HEK293 (cell line): ENCODE measurements around the gene WASHC3.

ENCODE experiments used
- BCL11A ChIP-seq: fragments of 450-650 bp; formaldehyde crosslinking; IDR thresholded peaks from 2 replicates; pipeline ENCODE4 v1.5.1; 2016; ENCODE audit warnings: low read depth, missing biosample characterization, missing genetic modification characterization
- GLI4 ChIP-seq: fragments of 450-650 bp; formaldehyde crosslinking; IDR thresholded peaks from 2 replicates; pipeline ENCODE4 v1.5.1; 2016; ENCODE audit warnings: missing biosample characterization, missing genetic modification characterization
- HOXA7 ChIP-seq: sonication (generic); formaldehyde crosslinking; IDR thresholded peaks from 2 replicates; pipeline ENCODE4 v1.8.1; 2022; ENCODE audit warnings: missing genetic modification reagents, borderline replicate concordance
- KLF1 ChIP-seq: fragments of 450-650 bp; formaldehyde crosslinking; IDR thresholded peaks from 2 replicates; pipeline ENCODE4 v1.5.1; 2016; ENCODE audit warnings: missing biosample characterization, missing genetic modification characterization
- SCRT1 ChIP-seq: fragments of 450-650 bp; formaldehyde crosslinking; IDR thresholded peaks from 2 replicates; pipeline ENCODE4 v1.5.1; 2016; ENCODE audit warnings: missing biosample characterization, missing genetic modification characterization, borderline replicate concordance
- SP2 ChIP-seq: fragments of 450-650 bp; formaldehyde crosslinking; IDR thresholded peaks from 2 replicates; pipeline ENCODE4 v1.5.1; 2016; ENCODE audit warnings: missing biosample characterization, missing genetic modification characterization
- SP3 ChIP-seq: fragments of 450-650 bp; formaldehyde crosslinking; IDR thresholded peaks from 2 replicates; pipeline ENCODE4 v1.5.1; 2016; ENCODE audit warnings: missing biosample characterization, missing genetic modification characterization
- ZBTB10 ChIP-seq: fragments of 450-650 bp; formaldehyde crosslinking; IDR thresholded peaks from 2 replicates; pipeline ENCODE4 v1.5.1; 2016; ENCODE audit warnings: missing biosample characterization, missing genetic modification characterization
- ZBTB48 ChIP-seq: fragments of 450-650 bp; formaldehyde crosslinking; IDR thresholded peaks from 2 replicates; pipeline ENCODE4 v1.5.1; 2016; ENCODE audit warnings: missing biosample characterization, missing genetic modification characterization
- ZBTB6 ChIP-seq: fragments of 450-650 bp; formaldehyde crosslinking; IDR thresholded peaks from 2 replicates; pipeline ENCODE4 v1.5.1; 2017; ENCODE audit warnings: missing biosample characterization, missing genetic modification characterization
- ZBTB7A ChIP-seq: fragments of 450-650 bp; formaldehyde crosslinking; IDR thresholded peaks from 2 replicates; pipeline ENCODE4 v1.5.1; 2016; ENCODE audit warnings: low read depth, missing biosample characterization, missing genetic modification characterization
- ZEB2 ChIP-seq: fragments of 450-650 bp; formaldehyde crosslinking; IDR thresholded peaks from 2 replicates; pipeline ENCODE4 v1.5.1; 2016; ENCODE audit warnings: missing biosample characterization, missing genetic modification characterization
- ZFP3 ChIP-seq: fragments of 450-650 bp; formaldehyde crosslinking; IDR thresholded peaks from 2 replicates; pipeline ENCODE4 v1.5.1; 2016; ENCODE audit warnings: low read depth, missing biosample characterization, missing genetic modification characterization
- ZNF2 ChIP-seq: fragments of 450-650 bp; formaldehyde crosslinking; IDR thresholded peaks from 2 replicates; pipeline ENCODE4 v1.5.1; 2016; ENCODE audit warnings: missing biosample characterization, missing genetic modification characterization
- ZNF341 ChIP-seq: fragments of 450-650 bp; formaldehyde crosslinking; IDR thresholded peaks from 2 replicates; pipeline ENCODE4; 2016; ENCODE audit warnings: low read depth, missing biosample characterization, missing genetic modification characterization
- ZNF423 ChIP-seq: fragments of 450-650 bp; formaldehyde crosslinking; IDR thresholded peaks from 2 replicates; pipeline ENCODE4 v1.5.1; 2016; ENCODE audit warnings: missing biosample characterization, missing genetic modification characterization
- ZNF449 ChIP-seq: fragments of 450-650 bp; formaldehyde crosslinking; IDR thresholded peaks from 2 replicates; pipeline ENCODE4 v1.5.1; 2017; ENCODE audit warnings: missing biosample characterization, mild to moderate bottlenecking, missing genetic modification characterization, moderate library complexity
- ZNF518A ChIP-seq: fragments of 450-650 bp; formaldehyde crosslinking; conservative IDR thresholded peaks from 2 replicates; pipeline ENCODE4 v1.5.1; 2016; ENCODE audit warnings: low read depth, missing biosample characterization, missing genetic modification characterization
- ZNF629 ChIP-seq: fragments of 450-650 bp; formaldehyde crosslinking; IDR thresholded peaks from 2 replicates; pipeline ENCODE4 v1.5.1; 2017; ENCODE audit warnings: missing biosample characterization, missing genetic modification characterization
- ZNF654 ChIP-seq: fragments of 450-650 bp; formaldehyde crosslinking; IDR thresholded peaks from 2 replicates; pipeline ENCODE4 v1.5.1; 2016; ENCODE audit warnings: low read depth, missing biosample characterization, missing genetic modification characterization
- ZNF677 ChIP-seq: fragments of 450-650 bp; IDR thresholded peaks from 2 replicates; pipeline ENCODE4 v1.5.0; 2018; ENCODE audit warnings: missing biosample characterization, mild to moderate bottlenecking, missing genetic modification characterization, moderate library complexity
- TF ChIP-seq, protein P1 (sequence below): fragments of 450-650 bp; formaldehyde crosslinking; IDR thresholded peaks from 2 replicates; pipeline ENCODE4 v1.5.1; 2017; ENCODE audit warnings: missing biosample characterization, missing genetic modification characterization
- TF ChIP-seq, protein P2 (sequence below): fragments of 450-650 bp; formaldehyde crosslinking; IDR thresholded peaks from 2 replicates; pipeline ENCODE4 v1.5.1; 2016; ENCODE audit warnings: missing biosample characterization, missing genetic modification characterization
- TF ChIP-seq, protein P3 (sequence below): fragments of 450-650 bp; formaldehyde crosslinking; IDR thresholded peaks from 2 replicates; pipeline ENCODE4 v1.5.1; 2016; ENCODE audit warnings: missing biosample characterization, missing genetic modification characterization

WASHC3 gene

GRCh38 chr12:102061560-102062418 is at the start of gene WASHC3 (continued):
- peak; percentile 72; the same call in 1 of the 2 replicates for TF ChIP-seq ZNF518A (tag by site-specific recombination)
- no peak for TF ChIP-seq ZNF654
- TF ChIP-seq ZBTB6 (tag by site-specific recombination) = no peak
- TF ChIP-seq ZNF2 (tag by site-specific recombination) = no peak
- no peak for TF ChIP-seq GLI4 (tag by site-specific recombination)
- TF ChIP-seq, protein P1, sequence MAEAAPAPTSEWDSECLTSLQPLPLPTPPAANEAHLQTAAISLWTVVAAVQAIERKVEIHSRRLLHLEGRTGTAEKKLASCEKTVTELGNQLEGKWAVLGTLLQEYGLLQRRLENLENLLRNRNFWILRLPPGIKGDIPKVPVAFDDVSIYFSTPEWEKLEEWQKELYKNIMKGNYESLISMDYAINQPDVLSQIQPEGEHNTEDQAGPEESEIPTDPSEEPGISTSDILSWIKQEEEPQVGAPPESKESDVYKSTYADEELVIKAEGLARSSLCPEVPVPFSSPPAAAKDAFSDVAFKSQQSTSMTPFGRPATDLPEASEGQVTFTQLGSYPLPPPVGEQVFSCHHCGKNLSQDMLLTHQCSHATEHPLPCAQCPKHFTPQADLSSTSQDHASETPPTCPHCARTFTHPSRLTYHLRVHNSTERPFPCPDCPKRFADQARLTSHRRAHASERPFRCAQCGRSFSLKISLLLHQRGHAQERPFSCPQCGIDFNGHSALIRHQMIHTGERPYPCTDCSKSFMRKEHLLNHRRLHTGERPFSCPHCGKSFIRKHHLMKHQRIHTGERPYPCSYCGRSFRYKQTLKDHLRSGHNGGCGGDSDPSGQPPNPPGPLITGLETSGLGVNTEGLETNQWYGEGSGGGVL (tag by site-specific recombination) = peak; percentile 26; the same call in 1 of the 2 replicates
- TF ChIP-seq ZNF629 (tag by site-specific recombination) = peak; percentile 91
- TF ChIP-seq ZEB2 (tag by site-specific recombination) = peak; percentile 66; the same call in 1 of the 2 replicates
- peak; percentile 91 for TF ChIP-seq ZBTB10 (tag by site-specific recombination)
- TF ChIP-seq ZNF341 (tag by site-specific recombination) = no peak
- TF ChIP-seq ZBTB48 (tag by site-specific recombination) = 0 out of 2 replicates have a peak, but pooled peaks have one; percentile 15
- TF ChIP-seq ZNF449 = peak; percentile 93
- TF ChIP-seq, protein P2, sequence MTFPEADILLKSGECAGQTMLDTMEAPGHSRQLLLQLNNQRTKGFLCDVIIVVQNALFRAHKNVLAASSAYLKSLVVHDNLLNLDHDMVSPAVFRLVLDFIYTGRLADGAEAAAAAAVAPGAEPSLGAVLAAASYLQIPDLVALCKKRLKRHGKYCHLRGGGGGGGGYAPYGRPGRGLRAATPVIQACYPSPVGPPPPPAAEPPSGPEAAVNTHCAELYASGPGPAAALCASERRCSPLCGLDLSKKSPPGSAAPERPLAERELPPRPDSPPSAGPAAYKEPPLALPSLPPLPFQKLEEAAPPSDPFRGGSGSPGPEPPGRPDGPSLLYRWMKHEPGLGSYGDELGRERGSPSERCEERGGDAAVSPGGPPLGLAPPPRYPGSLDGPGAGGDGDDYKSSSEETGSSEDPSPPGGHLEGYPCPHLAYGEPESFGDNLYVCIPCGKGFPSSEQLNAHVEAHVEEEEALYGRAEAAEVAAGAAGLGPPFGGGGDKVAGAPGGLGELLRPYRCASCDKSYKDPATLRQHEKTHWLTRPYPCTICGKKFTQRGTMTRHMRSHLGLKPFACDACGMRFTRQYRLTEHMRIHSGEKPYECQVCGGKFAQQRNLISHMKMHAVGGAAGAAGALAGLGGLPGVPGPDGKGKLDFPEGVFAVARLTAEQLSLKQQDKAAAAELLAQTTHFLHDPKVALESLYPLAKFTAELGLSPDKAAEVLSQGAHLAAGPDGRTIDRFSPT (tag by site-specific recombination) = no peak
- TF ChIP-seq ZFP3 (tag by site-specific recombination) = no peak
- no peak for TF ChIP-seq SCRT1 (tag by site-specific recombination)
- no peak for TF ChIP-seq ZNF677 (tag by site-specific recombination)
- TF ChIP-seq, protein P3, sequence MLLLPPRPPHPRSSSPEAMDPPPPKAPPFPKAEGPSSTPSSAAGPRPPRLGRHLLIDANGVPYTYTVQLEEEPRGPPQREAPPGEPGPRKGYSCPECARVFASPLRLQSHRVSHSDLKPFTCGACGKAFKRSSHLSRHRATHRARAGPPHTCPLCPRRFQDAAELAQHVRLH (tag by site-specific recombination) = 0 out of 2 replicates have a peak, but pooled peaks have one; percentile 16
- TF ChIP-seq BCL11A = no peak
- no peak for TF ChIP-seq ZBTB7A (tag by site-specific recombination)
- TF ChIP-seq HOXA7 (CRISPR knock-in tag) = no peak
- TF ChIP-seq SP2 (tag by site-specific recombination) = peak; percentile 92
- TF ChIP-seq ZNF423 (tag by site-specific recombination) = no peak
- peak; percentile 76 for TF ChIP-seq KLF1 (tag by site-specific recombination)
- TF ChIP-seq SP3 (tag by site-specific recombination) = peak; percentile 95
